ENCODE data around the gene MGARP. TPM values are rescaled to one million over a fixed set of nuclear protein-coding genes. Genes with fewer than 3 reads are reported as not detected.

The MGARP gene
- total and polyA plus RNA-seq, 9 of the 15 experiments (the other 6 are each of a cell fraction or from before 2014, with no cell fraction given), result 0.11 to 0.45 (median 0.23) TPM; not detected in 4

- no peak for TF ChIP-seq CLOCK (CRISPR knock-in tag; IDR thresholded peaks at IDR 0.05; ENCODE audit: borderline replicate concordance)
- no peak for TF ChIP-seq HDAC3 (IDR thresholded peaks at IDR 0.05; ENCODE audit: borderline replicate concordance, partially characterized antibody)
- TF ChIP-seq ERF (CRISPR knock-in tag; IDR thresholded peaks at IDR 0.05), result no peak
- TF ChIP-seq CREM (IDR thresholded peaks at IDR 0.05; ENCODE audit: low read depth), result peak; percentile 78
- peak; percentile 76 for TF ChIP-seq TEAD4 (IDR thresholded peaks at IDR 0.05; ENCODE audit: low read length)
- no peak for TF ChIP-seq TEAD4 (CRISPR knock-in tag; IDR thresholded peaks at IDR 0.05; ENCODE audit: borderline replicate concordance)
- TF ChIP-seq E2F6 (IDR thresholded peaks at IDR 0.05; ENCODE audit: borderline replicate concordance in 1 of 2, extremely low read depth in 1 of 2, insufficient read depth in 1 of 2, insufficient read length in 1 of 2, low read depth in 1 of 2, low read length in 1 of 2, poor library complexity in 1 of 2, severe bottlenecking in 1 of 2), result peak; percentile 35 to 65
- TF ChIP-seq ZNF197 (CRISPR knock-in tag; IDR thresholded peaks at IDR 0.05; ENCODE audit: low read depth), result no peak
- TF ChIP-seq CREB1 (IDR thresholded peaks at IDR 0.05), result peak; percentile 64
- TF ChIP-seq CREB1 (CRISPR knock-in tag; IDR thresholded peaks at IDR 0.05), result no peak
- no peak for TF ChIP-seq DLX4 (CRISPR knock-in tag; IDR thresholded peaks at IDR 0.05)
- TF ChIP-seq PHF20 (IDR thresholded peaks at IDR 0.05; ENCODE audit: partially characterized antibody), result peak; percentile 80
- TF ChIP-seq NFXL1 (CRISPR knock-in tag; IDR thresholded peaks at IDR 0.05), result no peak
- TF ChIP-seq ESRRA (IDR thresholded peaks at IDR 0.05; ENCODE audit: borderline replicate concordance, low read depth), result peak; percentile 90
- TF ChIP-seq ZNF184 (CRISPR knock-in tag; IDR thresholded peaks at IDR 0.05), result no peak
- TF ChIP-seq KLF13 (tag; IDR thresholded peaks at IDR 0.05; ENCODE audit: borderline replicate concordance, low read depth), result peak; percentile 87; the same call in 1 of the 2 replicates
- no peak for TF ChIP-seq ZNF217 (CRISPR knock-in tag; IDR thresholded peaks at IDR 0.05)
- TF ChIP-seq SRSF1 (IDR thresholded peaks at IDR 0.05; ENCODE audit: low read depth, low read length), result no peak
- peak; percentile 98 for TF ChIP-seq CTCFL (IDR thresholded peaks at IDR 0.05; ENCODE audit: borderline replicate concordance, insufficient read depth, low read depth, low read length, poor library complexity, severe bottlenecking)
- no peak for TF ChIP-seq PRPF4 (IDR thresholded peaks at IDR 0.05; ENCODE audit: insufficient read depth, low read depth, low read length, poor library complexity, severe bottlenecking)
- no peak for TF ChIP-seq CHCHD3 (CRISPR knock-in tag; IDR thresholded peaks at IDR 0.05)
These were observed 15.3 kb upstream of the MGARP start (continued) for GRCh38 chr4:139295206-139295941.

Data from K562 (cell line).